ENCODE results near the gene ALKAL2.

Gene ALKAL2

GRCh38 chr2:284896-285492, 2.9 kb downstream of the ALKAL2 start:
- no peak overlapping the region for H3K9ac ChIP-seq (ENCODE audit: low read depth, low read length)
- H3K4me1 ChIP-seq (ENCODE audit: insufficient read depth, low read length) = peaks cover 27% of the 10 kb centered on the region
- H3K36me3 ChIP-seq (ENCODE audit: insufficient read depth, low read length) = peaks cover 6% of the 10 kb centered on the region; the same call in 1 of the 2 replicates

GRCh38 chr2:283996-284794, 3.7 kb downstream of the ALKAL2 start:
- H3K36me3 ChIP-seq (ENCODE audit: insufficient read depth, low read length) = peaks cover 9% of the 10 kb centered on the region; the same call in 1 of the 2 replicates
- H3K9me3 ChIP-seq (ENCODE audit: control insufficient read depth, insufficient read depth, low read length) = no peaks in the 10 kb centered on the region
- no peak overlapping the region for H3K9ac ChIP-seq (ENCODE audit: low read depth, low read length)
- H3K4me1 ChIP-seq (ENCODE audit: insufficient read depth, low read length) = peaks cover 27% of the 10 kb centered on the region

More at GRCh38 chr2:284896-285492, 2.9 kb downstream of the ALKAL2 start:
- H3K9me3 ChIP-seq (ENCODE audit: control insufficient read depth, insufficient read depth, low read length) = no peaks in the 10 kb centered on the region

GRCh38 chr2:282371-283263, 5.3 kb downstream of the ALKAL2 start:
- H3K36me3 ChIP-seq (ENCODE audit: insufficient read depth, low read length) = peaks cover 12% of the 10 kb centered on the region; the same call in 1 of the 2 replicates
- peaks cover 27% of the 10 kb centered on the region for H3K4me1 ChIP-seq (ENCODE audit: insufficient read depth, low read length)
- no peaks in the 10 kb centered on the region for H3K9me3 ChIP-seq (ENCODE audit: control insufficient read depth, insufficient read depth, low read length)
- H3K9ac ChIP-seq (ENCODE audit: low read depth, low read length) = no peak overlapping the region

- Histone ChIP-seq H3K4me1 (ENCODE audit: insufficient read depth, low read length) (peaks cover 26% of the 10 kb centered on the region), H3K9me3 (ENCODE audit: control insufficient read depth, insufficient read depth, low read length) (no peaks in the 10 kb centered on the region), H3K9ac (ENCODE audit: low read depth, low read length) (no peak overlapping the region), H3K36me3 (ENCODE audit: insufficient read depth, low read length) (peaks cover 19% of the 10 kb centered on the region)
These were observed 6.5 kb downstream of the ALKAL2 start for GRCh38 chr2:281381-281780.

GRCh38 chr2:280650-281110, 7.2 kb downstream of the ALKAL2 start:
- Histone ChIP-seq H3K9ac (ENCODE audit: low read depth, low read length) (no peak overlapping the region), H3K9me3 (ENCODE audit: control insufficient read depth, insufficient read depth, low read length) (no peaks in the 10 kb centered on the region), H3K4me1 (ENCODE audit: insufficient read depth, low read length) (peaks cover 19% of the 10 kb centered on the region), H3K36me3 (ENCODE audit: insufficient read depth, low read length) (peaks cover 19% of the 10 kb centered on the region)

- Histone ChIP-seq H3K4me1 (ENCODE audit: insufficient read depth, low read length) (peaks cover 14% of the 10 kb centered on the region; the same call in 1 of the 2 replicates), H3K9me3 (ENCODE audit: control insufficient read depth, insufficient read depth, low read length) (no peaks in the 10 kb centered on the region), H3K9ac (ENCODE audit: low read depth, low read length) (no peak overlapping the region), H3K36me3 (ENCODE audit: insufficient read depth, low read length) (peaks cover 19% of the 10 kb centered on the region)
These were observed 7.8 kb downstream of the ALKAL2 start for GRCh38 chr2:279956-280649.

GRCh38 chr2:279366-279765, 8.5 kb downstream of the ALKAL2 start:
- H3K9me3 ChIP-seq (ENCODE audit: control insufficient read depth, insufficient read depth, low read length) = no peaks in the 10 kb centered on the region
- no peak overlapping the region for H3K9ac ChIP-seq (ENCODE audit: low read depth, low read length)
- peaks cover 8% of the 10 kb centered on the region; the same call in 1 of the 2 replicates for H3K4me1 ChIP-seq (ENCODE audit: insufficient read depth, low read length)
- H3K36me3 ChIP-seq (ENCODE audit: insufficient read depth, low read length) = peaks cover 19% of the 10 kb centered on the region

GRCh38 chr2:278927-279320, 9.0 kb downstream of the ALKAL2 start:
- H3K9ac ChIP-seq (ENCODE audit: low read depth, low read length) = no peak overlapping the region
- peaks cover 19% of the 10 kb centered on the region for H3K36me3 ChIP-seq (ENCODE audit: insufficient read depth, low read length)
- peaks cover 5% of the 10 kb centered on the region; the same call in 1 of the 2 replicates for H3K4me1 ChIP-seq (ENCODE audit: insufficient read depth, low read length)
- no peaks in the 10 kb centered on the region for H3K9me3 ChIP-seq (ENCODE audit: control insufficient read depth, insufficient read depth, low read length)

- Histone ChIP-seq H3K9ac (ENCODE audit: low read depth, low read length) (no peak overlapping the region), H3K9me3 (ENCODE audit: control insufficient read depth, insufficient read depth, low read length) (no peaks in the 10 kb centered on the region), H3K4me1 (ENCODE audit: insufficient read depth, low read length) (peaks cover 3% of the 10 kb centered on the region; the same call in 1 of the 2 replicates), H3K36me3 (ENCODE audit: insufficient read depth, low read length) (peaks cover 19% of the 10 kb centered on the region)
These were observed 9.5 kb downstream of the ALKAL2 start for GRCh38 chr2:278312-278926.

GRCh38 chr2:275466-275865, 12.4 kb downstream of the ALKAL2 start:
- H3K36me3 ChIP-seq (ENCODE audit: insufficient read depth, low read length) = peaks cover 13% of the 10 kb centered on the region
- H3K9me3 ChIP-seq (ENCODE audit: control insufficient read depth, insufficient read depth, low read length) = no peaks in the 10 kb centered on the region
- H3K4me1 ChIP-seq (ENCODE audit: insufficient read depth, low read length) = no peaks in the 10 kb centered on the region
- H3K9ac ChIP-seq (ENCODE audit: low read depth, low read length) = no peak overlapping the region

GRCh38 chr2:274503-274902, 13.4 kb downstream of the ALKAL2 start:
- Histone ChIP-seq H3K9me3 (ENCODE audit: control insufficient read depth, insufficient read depth, low read length) (no peaks in the 10 kb centered on the region), H3K9ac (ENCODE audit: low read depth, low read length) (no peak overlapping the region), H3K36me3 (ENCODE audit: insufficient read depth, low read length) (peaks cover 10% of the 10 kb centered on the region), H3K4me1 (ENCODE audit: insufficient read depth, low read length) (no peaks in the 10 kb centered on the region)

- H3K4me1 ChIP-seq (ENCODE audit: insufficient read depth, low read length) = no peaks in the 10 kb centered on the region; the same call in 1 of the 2 replicates
- peaks cover 10% of the 10 kb centered on the region for H3K36me3 ChIP-seq (ENCODE audit: insufficient read depth, low read length)
- H3K9ac ChIP-seq (ENCODE audit: low read depth, low read length) = no peak overlapping the region
- no peaks in the 10 kb centered on the region for H3K9me3 ChIP-seq (ENCODE audit: control insufficient read depth, insufficient read depth, low read length)
These were observed 14.6 kb downstream of the ALKAL2 start for GRCh38 chr2:273333-273732.

- H3K4me1 ChIP-seq (ENCODE audit: insufficient read depth, low read length) = no peaks in the 10 kb centered on the region; the same call in 1 of the 2 replicates
- H3K9ac ChIP-seq (ENCODE audit: low read depth, low read length) = no peak overlapping the region
- H3K9me3 ChIP-seq (ENCODE audit: control insufficient read depth, insufficient read depth, low read length) = no peaks in the 10 kb centered on the region
- H3K36me3 ChIP-seq (ENCODE audit: insufficient read depth, low read length) = peaks cover 2% of the 10 kb centered on the region
These were observed 16.0 kb downstream of the ALKAL2 start for GRCh38 chr2:271917-272316.
